HG03135 (cell line): ENCODE data around the gene AARSD1.
A peak's percentile ranks its signal among the peaks of the same experiment; 100 is the strongest.
"Not testable (repeated sequence)": the region's sequence is repeated elsewhere in the genome, so short reads cannot be mapped to it uniquely, and the experiment has no call there.

ENCODE experiments used
- ATAC-seq: cut with Tn5 transposase; IDR thresholded peaks from one replicate; pipeline ENCODE4 v1.9.1; 2021; ENCODE audit warnings: mild to moderate bottlenecking, moderate library complexity; ENCODE audit not compliant: unreplicated experiment

Gene AARSD1

GRCh38 chr17:42964161-42964932 lies at the start of gene AARSD1:
Gene AARSD1 (minus strand): TSS chr17:42964454. CDS start chr17:42964440, 14 bp downstream.
- peak; percentile 79 for ATAC-seq

GRCh38 chr17:43013296-43013695 lies 49.0 kb upstream of the AARSD1 start:
- no peak for ATAC-seq

GRCh38 chr17:43011728-43012472 lies 47.6 kb upstream of the AARSD1 start:
- no peak for ATAC-seq

GRCh38 chr17:43010667-43011308 lies 46.5 kb upstream of the AARSD1 start:
- no peak for ATAC-seq

GRCh38 chr17:43006639-43007551 lies 42.6 kb upstream of the AARSD1 start, which contains the start of gene IFI35:
Gene IFI35 (plus strand): TSS chr17:43006784. CDS start chr17:43006948, 164 bp downstream.
- peak; percentile 81 for ATAC-seq

- ATAC-seq, result no peak
These were observed 39.4 kb upstream of the AARSD1 start for GRCh38 chr17:43003542-43004172.

- not testable (repeated sequence) for ATAC-seq
These were observed 36.6 kb upstream of the AARSD1 start for GRCh38 chr17:43000894-43001293.

GRCh38 chr17:42999003-42999525 lies 34.8 kb upstream of the AARSD1 start:
- no peak for ATAC-seq

- peak; percentile 90 for ATAC-seq
These were observed 34.0 kb upstream of the AARSD1 start, which contains the start of gene RPL27 for GRCh38 chr17:42997984-42998938. Gene RPL27 (plus strand): TSS chr17:42998419. CDS start chr17:42998751, 332 bp downstream.

- no peak for ATAC-seq
These were observed 33.2 kb upstream of the AARSD1 start for GRCh38 chr17:42997390-42997983.

- not testable (repeated sequence) for ATAC-seq
These were observed 29.7 kb upstream of the AARSD1 start for GRCh38 chr17:42993913-42994312.

- ATAC-seq, result no peak
These were observed 28.6 kb upstream of the AARSD1 start for GRCh38 chr17:42992872-42993271.

- no peak for ATAC-seq
These were observed 27.2 kb upstream of the AARSD1 start for GRCh38 chr17:42991471-42991870.

- no peak for ATAC-seq
These were observed 25.7 kb upstream of the AARSD1 start for GRCh38 chr17:42989726-42990652.

- no peak for ATAC-seq
These were observed 24.9 kb upstream of the AARSD1 start for GRCh38 chr17:42989141-42989540.

- no peak for ATAC-seq
These were observed 21.0 kb upstream of the AARSD1 start for GRCh38 chr17:42985225-42985624.

GRCh38 chr17:42982266-42982665 lies 18.0 kb upstream of the AARSD1 start:
- ATAC-seq, result no peak
